ENCODE data around the gene TNIP2. TPM values are rescaled to one million over a fixed set of nuclear protein-coding genes. Genes with fewer than 3 reads are reported as not detected.
A peak's percentile ranks its signal among the peaks of the same experiment; 100 is the strongest.
"Not testable (repeated sequence)": the region's sequence is repeated elsewhere in the genome, so short reads cannot be mapped to it uniquely, and the experiment has no call there.

TNIP2 gene
- total RNA-seq, 6 donors from 2014 or later = 39.4 to 87.1 (median 60.1) TPM

- H3K4me1 ChIP-seq = peaks cover 17 to 34% (median 25%) of the 10 kb centered on the region in 4 donors
- 91 to 97% methylated on average over 5 to 7 of the region's 7 CpGs for WGBS, 2 donors
- no peak overlapping the region for H3K4me3 ChIP-seq
- TF ChIP-seq EP300 (IDR thresholded peaks at IDR 0.05) (no peak), POLR2A (IDR thresholded peaks at IDR 0.05) (no peak), POLR2AphosphoS5 (IDR thresholded peaks at IDR 0.05) (no peak), CTCF (IDR thresholded peaks at IDR 0.05) (no peak)
- H3K27ac ChIP-seq = peak overlapping the region in 3 of 4 donors; percentile 48 to 85 (median 69)
- no peaks in the 10 kb centered on the region for H3K9me3 ChIP-seq
- ATAC-seq (ENCODE audit: low FRiP score in 2 of 2) = no peak
- H3K36me3 ChIP-seq = no peaks in the 10 kb centered on the region
- no peaks in the 10 kb centered on the region for H3K27me3 ChIP-seq
- DNase-seq = no peak
These were observed 30.1 kb upstream of the TNIP2 start for GRCh38 chr4:2786152-2786671.

DNA sequence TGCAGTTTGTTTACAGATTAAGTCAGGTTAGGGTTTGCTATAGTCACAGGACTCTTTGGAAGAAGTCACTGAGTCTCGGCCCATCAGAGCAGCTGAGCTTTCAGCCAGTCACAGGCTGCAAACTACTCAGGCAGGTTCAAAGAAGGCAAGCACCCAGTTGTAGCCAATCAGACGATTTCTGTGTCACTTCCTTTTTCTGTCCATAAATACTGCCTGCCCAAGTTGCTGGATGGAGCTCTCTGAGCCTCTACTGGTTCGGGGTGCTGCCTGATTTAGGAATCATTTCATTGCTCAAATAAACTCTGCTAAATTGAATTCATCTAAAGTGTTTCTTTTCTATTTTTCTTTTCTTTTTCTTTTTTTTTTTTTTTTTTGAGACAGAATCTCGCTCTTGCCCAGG is 29.5 kb upstream of the TNIP2 start:
- H3K27ac ChIP-seq = peak overlapping the region in 1 of 4 donors; percentile 85
- no peaks in the 10 kb centered on the region for H3K9me3 ChIP-seq
- H3K4me1 ChIP-seq = peaks cover 17 to 29% (median 23%) of the 10 kb centered on the region in 4 donors
- ATAC-seq (ENCODE audit: low FRiP score in 2 of 2) (peak in 1 of 2 donors; percentile 45), DNase-seq (peak in 1 of 2 donors; percentile 32)
- 58 to 67% methylated on average over 4 of the region's 4 CpGs for WGBS, 2 donors
- no peak overlapping the region for H3K4me3 ChIP-seq
- H3K27me3 ChIP-seq = no peaks in the 10 kb centered on the region
- TF ChIP-seq CTCF (IDR thresholded peaks at IDR 0.05) (no peak), POLR2A (IDR thresholded peaks at IDR 0.05) (peak in 1 of 4 donors; percentile 21)
- H3K36me3 ChIP-seq = no peaks in the 10 kb centered on the region

DNA sequence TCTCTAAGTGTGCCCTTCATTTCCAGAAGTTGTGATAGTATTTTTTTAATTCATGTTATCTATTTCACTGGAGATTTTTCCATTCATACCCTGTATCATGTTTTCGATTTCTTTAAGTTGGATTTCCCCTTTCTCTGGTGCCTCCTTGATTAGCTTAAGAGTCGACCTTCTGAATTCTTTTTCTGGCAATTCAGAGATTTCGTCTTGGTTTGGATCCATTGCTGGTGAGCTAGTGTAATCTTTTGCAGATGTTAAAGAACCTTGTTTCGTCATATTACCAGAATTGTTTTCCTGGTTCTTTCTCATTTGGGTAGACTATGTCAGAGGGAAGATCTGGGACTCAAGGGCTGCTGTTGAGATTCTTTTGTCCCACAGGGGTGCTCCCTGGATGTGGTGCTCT is 27.7 kb upstream of the TNIP2 start:
- no peak overlapping the region for H3K27ac ChIP-seq
- no peak overlapping the region for H3K4me3 ChIP-seq
- DNase-seq = no peak
- WGBS, 2 donors = 95 to 97% methylated on average over 4 of the region's 4 CpGs
- TF ChIP-seq POLR2AphosphoS5 (IDR thresholded peaks at IDR 0.05) (no peak), EP300 (IDR thresholded peaks at IDR 0.05) (no peak), CTCF (IDR thresholded peaks at IDR 0.05) (no peak), POLR2A (IDR thresholded peaks at IDR 0.05) (no peak)
- peaks cover 17 to 28% (median 23%) of the 10 kb centered on the region in 4 donors for H3K4me1 ChIP-seq
- H3K9me3 ChIP-seq = no peaks in the 10 kb centered on the region
- H3K27me3 ChIP-seq = no peaks in the 10 kb centered on the region
- H3K36me3 ChIP-seq = no peaks in the 10 kb centered on the region
- ATAC-seq (ENCODE audit: low FRiP score in 2 of 2) = no peak

- Histone ChIP-seq H3K4me3 (no peak overlapping the region), H3K9me3 (no peaks in the 10 kb centered on the region), H3K27ac (no peak overlapping the region), H3K4me1 (peaks cover 2 to 9% (median 6%) of the 10 kb centered on the region in 4 donors), H3K27me3 (no peaks in the 10 kb centered on the region), H3K36me3 (no peaks in the 10 kb centered on the region)
- no peak for ATAC-seq (ENCODE audit: low FRiP score in 2 of 2)
- WGBS, 2 donors = 92 to 93% methylated on average over 10 of the region's 10 CpGs
- TF ChIP-seq POLR2AphosphoS5 (IDR thresholded peaks at IDR 0.05) = no peak
- no peak for TF ChIP-seq POLR2A (IDR thresholded peaks at IDR 0.05)
- no peak for TF ChIP-seq CTCF (IDR thresholded peaks at IDR 0.05)
- TF ChIP-seq EP300 (IDR thresholded peaks at IDR 0.05) = no peak
- no peak for DNase-seq
These were observed 25.8 kb upstream of the TNIP2 start for GRCh38 chr4:2781911-2782310.

GRCh38 chr4:2780643-2781042 is 24.5 kb upstream of the TNIP2 start:
- not testable (repeated sequence) for H3K4me1 ChIP-seq; ATAC-seq (ENCODE audit: low FRiP score in 2 of 2); DNase-seq; H3K36me3 ChIP-seq; H3K9me3 ChIP-seq; H3K27ac ChIP-seq; H3K27me3 ChIP-seq; H3K4me3 ChIP-seq
- WGBS, 2 donors = 91 to 95% methylated on average over 5 of the region's 5 CpGs

All from upper lobe of left lung (tissue), 6 donors.